DMS153 treated with DMSO at 0.1 percent for 48 hours (cell line): ENCODE data around the gene TPMT.

ENCODE experiments used
- DNase-seq: peaks from one replicate; lab custom pipeline; 2025; ENCODE audit not compliant: unreplicated experiment; lab: John Stamatoyannopoulos, UW

Gene TPMT

DNA sequence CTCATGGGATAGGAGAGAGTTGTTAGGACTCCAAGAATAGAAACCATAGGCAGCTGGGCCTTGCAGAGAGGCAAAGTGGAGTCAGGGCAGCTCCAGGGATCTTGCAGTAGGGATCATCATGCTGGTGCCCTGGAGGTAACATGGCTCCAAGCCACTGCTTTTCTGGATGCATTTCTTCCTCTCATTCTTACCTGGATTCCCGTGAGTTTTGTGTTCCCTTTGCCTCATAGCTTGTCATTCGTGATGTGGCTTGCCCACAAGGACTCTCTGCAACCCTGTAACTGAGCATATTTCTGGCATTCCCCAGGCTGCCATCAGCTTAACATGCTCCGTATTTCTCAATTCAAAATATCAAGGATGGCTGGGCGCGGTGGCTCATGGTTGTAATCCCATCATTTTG is 37.7 kb downstream of the TPMT start:
- DNase-seq: no peak

DNA sequence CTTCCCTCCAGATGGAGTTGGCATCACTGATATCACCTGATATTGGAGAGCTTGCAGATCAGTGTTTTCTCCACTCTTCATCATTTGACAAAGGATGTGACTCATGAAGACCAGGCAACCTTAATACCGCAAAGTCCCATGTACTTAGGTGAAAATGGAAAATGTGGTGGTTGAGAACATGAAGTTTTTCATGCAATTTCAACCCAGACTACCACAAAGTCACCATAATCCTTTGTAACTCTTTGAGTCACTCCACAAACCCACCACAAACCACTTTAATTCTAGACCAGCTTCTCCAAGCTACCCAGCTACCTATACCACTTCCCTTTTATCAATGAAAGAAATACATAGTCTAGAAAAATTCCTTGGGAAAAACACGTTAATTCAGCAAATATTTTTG is 39.5 kb downstream of the TPMT start:
- DNase-seq: no peak

DNA sequence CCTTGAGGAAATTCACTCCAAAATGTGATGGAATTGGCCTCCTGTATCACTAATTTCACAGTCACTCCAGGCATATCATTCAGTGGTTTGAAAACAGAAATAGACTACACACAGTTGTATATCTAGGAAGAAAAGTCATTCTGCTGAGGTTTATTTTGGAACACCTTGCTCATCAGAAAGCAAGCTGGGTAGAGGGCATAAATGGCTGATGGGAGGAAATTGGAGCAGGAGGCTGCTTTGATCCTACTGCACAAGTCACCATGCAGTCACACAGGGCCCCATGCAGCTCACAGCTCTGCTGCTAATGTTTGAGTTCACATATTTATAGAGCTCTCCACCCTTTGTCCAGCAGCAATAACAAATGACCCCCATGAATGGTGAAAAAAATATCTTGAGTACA is 44.7 kb downstream of the TPMT start:
- DNase-seq: no peak

DNA sequence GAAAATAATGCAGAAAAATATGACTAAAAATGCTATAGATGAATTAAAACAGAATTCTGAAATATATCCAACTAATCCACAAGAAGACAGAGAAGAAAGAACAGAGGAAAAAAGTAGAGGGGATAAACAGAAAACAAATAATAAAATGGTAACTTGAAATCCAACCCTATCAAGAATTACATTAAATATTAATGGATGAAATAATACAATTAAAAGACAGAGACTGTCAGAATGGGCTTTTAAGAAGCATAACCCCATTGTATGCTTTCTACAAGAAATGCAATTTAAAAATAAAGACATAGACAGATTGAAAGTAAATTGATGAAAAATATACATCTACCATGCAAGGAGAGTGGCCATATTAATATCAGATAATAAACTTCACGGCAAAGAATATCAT is 47.8 kb downstream of the TPMT start:
- DNase-seq: no peak

DNA sequence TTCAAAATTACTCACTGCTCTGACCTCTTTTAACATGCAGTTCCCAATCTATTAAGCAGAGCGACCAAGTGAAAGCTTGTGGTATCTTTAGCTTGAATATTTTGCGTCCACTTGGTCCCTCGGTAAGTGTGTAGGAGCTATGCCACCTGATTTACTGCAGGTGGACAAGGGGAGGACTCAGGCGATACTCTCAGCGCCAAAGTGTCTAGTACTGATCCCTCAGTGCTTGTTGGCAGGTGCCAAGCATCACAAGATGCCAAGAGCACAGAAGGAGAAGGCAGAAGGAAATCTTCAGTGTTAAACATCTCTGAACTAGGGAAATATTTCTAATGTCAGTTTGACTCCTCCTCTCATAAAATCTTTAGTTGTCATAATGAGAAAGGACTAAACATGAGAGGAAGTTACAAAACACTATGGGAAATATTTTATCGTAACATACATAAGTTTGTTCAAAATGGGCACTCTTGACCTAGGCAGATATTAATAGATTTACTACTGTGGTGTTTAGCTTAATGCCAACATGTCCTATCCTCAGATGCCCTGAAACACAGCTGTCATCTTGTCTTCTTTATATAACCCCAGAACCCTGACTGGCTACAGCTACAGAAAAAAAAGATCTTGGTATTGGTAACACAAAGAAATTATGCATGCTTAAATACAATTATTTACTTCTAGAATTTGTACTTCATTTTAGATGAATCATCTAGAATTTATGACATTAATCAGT is 51.9 kb downstream of the TPMT start:
- no peak for DNase-seq

DNA sequence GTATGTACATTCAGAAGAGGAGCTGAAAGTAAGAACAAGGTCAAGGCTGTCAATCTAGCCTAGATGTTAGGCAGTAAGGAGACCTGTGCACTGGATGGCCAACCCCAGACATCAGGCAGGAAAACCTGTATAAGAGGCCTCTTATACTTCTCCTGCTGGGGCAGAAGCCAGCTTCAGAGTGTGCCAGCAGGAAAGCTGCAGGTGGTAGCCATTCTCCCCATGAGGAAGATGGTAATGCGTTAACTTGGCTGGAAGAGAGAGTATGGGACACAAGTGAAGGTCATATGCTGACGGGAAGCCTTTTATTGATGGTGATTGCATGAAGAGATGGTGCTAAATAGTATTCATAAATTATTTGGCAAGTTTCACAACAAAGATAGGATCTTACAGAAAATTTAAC is 53.0 kb downstream of the TPMT start:
- no peak for DNase-seq

DNA sequence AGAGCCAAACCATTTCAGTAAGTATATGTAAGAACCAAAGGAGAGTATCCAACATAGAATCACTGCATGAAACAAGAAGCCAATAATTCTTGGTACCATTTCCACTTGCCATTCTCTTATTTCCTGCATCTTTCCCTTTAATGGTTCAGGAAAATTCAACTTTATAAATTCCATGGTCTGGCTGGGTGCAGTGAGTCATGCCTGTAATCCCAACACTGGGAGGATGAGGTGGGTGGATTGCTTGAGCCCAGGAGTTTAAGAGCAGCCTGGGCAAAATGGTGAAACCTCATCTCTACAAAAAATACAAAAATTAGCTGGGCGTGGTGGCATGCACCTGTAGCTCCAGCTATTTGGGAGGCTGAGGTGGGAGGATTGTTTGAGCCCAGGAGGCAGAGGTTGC is 53.6 kb downstream of the TPMT start:
- DNase-seq: no peak

DNA sequence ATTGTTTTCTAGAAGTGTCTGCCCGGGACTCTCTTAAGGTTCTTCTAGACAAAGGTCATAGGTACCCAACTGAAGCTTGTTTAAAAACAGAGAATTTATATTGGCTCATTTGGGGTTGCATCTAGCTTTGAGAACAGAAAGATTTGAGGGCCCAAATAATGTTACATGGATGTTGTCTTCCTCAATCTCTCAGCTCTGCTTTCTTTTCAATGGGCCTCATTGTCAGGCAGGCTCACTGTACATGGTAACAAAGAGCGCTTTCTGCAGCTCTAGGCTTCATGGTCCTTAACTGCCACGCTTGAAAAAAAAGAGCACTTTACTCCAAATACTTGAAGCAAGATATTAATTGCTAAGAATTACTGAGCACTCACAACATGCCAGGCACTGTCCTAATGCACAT is 54.6 kb downstream of the TPMT start:
- DNase-seq: no peak

DNA sequence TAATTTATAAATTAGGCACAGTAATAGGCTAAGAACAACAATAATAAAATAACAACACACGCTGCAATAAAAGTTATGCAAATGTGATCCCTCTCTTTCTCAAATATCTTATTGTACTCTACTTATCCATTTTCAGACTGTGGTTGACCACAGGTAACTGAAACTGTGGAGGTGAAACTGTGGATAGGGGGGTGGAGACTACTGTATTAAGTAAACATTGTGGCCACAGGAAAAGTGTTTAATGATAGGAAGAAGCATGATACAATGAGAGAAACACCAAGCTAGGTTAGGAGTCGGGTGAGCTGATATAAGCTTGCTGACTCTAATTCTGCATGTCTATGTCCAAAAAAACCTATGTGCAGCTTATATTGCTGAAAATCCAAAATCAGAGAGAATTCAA is 55.4 kb downstream of the TPMT start:
- DNase-seq: no peak

DNA sequence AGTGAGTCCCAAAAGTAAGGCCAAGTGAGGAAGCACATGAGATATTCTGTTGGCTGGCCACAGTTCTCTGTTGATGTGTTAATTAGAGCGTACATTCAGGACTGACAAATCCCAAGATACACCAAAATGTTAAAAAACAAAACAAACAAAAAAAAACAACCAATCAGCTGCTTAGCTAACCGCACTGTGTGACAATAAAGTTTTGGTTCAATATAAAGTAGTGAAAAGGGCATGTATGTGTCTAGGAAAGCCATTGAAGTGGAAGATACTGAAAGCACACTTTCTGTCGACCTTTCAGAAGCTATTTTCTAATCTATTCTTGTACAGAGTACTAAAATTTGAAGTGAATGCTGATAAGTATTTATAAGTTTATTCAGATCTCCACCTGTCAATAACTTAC is 58.5 kb downstream of the TPMT start:
- DNase-seq: no peak

DNA sequence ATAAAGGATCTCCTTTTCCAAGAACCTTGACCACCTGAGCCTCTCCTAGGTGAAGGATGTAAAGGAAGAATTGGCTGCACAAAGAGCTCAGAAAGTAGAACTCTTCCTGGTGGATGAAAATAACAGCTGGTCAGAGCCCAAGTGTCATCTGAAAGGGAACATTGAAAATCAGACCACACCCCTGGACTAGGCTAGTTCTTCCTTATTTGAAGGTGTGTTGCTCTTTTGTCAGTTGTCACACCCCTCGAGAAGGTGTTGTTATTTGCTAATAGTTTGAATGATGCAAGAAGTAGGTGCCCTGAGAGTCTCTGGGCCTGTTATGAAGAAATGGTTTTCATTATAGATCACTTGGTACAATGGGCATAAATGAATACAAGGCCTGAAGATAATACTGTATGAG is 63.5 kb downstream of the TPMT start:
- DNase-seq: no peak

DNA sequence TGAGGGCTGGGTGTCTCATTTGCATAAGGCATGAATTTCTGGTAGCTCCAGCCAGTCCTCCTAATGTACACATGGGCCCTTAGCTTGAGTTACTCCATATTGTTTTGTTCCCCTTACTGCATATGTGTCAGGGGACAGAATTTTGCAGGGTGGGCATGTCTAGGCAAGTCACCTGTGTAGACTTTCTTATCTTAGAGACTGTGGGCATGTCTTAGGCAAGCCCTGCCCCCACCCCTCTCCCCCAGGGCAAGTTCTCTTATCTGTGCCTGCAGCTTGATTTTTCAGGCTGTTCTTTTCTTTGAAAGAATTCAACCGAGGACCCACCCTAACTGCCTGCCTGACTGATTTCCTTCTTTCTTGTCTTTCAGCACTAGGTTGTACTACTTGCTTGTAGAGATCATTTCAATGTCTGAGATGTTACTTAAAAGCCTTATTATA is 64.5 kb downstream of the TPMT start:
- DNase-seq: no peak

DNA sequence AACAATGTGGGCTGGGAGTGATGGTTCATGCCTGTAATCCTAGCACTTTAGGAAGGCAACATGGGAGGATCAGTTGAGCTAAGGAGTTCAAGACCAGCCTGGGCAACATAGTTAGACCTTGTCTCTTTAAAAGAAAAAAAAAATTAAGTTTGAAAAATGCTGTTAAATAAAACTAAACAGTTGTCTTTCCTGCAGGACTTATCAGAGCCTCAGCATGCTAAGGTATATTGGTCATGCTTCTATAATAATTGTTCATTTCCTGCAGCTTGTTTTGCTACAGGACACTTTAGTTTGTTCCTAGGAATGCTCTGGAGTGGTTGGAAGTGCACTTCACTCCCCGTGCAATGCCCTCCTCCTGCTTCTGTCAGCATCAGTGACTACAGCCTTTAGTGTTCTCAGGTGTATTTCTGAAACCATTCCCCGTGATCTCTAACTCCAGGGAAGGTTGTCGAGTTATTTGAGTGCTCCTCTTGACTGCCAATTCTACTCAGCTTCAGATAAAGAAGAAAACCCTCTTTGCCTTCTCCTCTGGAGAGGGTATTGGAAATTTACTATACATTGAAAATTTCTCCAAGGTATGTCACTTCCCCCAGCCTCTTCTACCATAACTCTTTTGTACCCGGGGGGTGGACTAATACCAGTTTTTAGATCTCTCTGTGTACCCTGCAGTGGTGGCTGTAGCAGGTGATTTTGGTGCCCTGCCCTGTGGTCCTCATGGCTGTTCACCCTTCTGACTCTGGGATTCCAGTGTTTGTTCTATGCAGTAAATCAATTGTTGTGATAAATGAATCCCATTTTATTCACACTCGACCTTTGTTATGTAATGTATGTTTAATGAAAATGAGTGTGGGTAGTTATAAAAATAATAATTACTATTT is 66.2 kb downstream of the TPMT start:
- DNase-seq: no peak

DNA sequence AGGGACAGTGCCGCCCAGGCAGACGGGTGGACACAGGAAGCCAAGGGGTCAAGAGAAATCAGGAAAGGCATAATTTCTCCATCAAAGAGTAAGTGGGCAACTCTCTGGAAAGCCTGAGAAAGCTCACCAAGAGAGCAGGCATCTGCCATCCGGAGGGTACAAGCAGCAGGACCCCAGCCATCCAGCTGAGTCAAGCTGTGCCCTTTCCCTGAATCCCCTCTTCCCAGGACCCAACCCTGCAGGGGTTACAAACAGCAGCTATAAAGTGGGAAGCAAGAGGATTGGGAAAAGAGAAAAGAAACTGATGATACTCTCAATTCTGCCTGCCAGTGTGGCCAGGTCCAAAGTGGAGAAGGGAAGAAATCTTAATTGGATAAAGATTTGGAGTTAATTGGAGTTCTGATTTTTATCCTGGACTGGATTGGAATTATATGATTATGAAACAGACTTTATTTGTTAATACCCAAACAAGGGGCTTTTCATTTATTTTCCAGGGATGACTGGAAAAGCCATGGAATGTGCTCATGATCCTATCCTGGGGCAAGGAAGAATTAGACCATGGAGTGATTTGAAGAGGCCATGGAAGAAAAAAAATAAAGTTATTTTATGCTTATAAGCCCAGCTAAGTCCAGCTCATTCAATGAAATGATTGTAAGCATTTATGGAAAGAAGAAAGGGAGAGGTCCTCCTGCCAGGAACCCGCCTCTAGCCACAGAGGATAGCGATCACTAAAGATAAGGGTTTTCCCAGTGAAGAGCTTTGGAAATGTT is 67.3 kb downstream of the TPMT start:
- DNase-seq: no peak

DNA sequence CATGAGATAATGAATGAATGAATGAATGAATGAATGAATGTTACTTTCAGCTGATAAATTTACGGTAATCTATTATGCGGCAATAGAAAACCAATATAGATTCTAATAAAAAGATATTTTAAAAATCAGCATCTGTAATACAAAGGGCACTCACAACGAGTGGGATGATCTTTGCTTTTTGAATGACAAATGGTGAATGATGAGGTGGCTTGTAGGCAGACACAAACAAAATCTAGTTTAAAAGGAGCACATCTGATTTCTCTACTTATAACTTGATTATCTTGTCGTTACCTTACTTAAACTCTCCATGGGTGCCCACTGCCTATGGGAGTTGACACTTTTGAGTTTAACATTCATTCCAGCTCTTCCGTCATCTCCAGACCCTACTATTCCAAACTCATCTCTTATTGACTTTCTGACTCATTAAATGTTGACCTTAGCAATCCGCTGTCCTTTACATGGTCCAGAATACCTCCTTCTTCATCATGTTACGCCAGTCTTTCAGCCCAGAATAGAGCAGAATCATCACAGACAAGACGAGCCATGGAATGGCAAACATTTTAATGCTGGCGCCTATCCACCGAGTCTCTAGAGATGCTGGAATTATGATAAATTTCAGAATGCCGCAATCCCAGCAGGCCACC is 73.7 kb downstream of the TPMT start:
- no peak for DNase-seq

DNA sequence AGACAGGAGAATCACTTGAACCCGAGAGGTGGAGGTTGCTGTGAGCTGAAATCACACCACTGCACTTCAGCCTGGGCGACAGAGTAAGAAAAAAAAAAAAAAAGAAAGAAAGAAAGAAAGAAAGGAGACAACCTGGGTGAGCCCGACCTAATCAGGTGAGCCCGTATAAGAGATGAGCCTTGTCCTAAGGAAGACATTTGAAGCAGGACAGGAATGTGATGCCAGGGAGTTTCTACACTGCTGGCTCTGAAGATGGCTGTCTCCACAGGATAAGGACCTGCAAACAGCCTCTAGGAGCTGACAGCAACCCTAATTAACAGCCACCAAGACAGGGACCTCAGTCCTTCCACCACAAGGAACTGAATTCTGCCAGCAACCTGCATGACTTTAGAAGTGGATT is 74.3 kb downstream of the TPMT start:
- DNase-seq: no peak

DNA sequence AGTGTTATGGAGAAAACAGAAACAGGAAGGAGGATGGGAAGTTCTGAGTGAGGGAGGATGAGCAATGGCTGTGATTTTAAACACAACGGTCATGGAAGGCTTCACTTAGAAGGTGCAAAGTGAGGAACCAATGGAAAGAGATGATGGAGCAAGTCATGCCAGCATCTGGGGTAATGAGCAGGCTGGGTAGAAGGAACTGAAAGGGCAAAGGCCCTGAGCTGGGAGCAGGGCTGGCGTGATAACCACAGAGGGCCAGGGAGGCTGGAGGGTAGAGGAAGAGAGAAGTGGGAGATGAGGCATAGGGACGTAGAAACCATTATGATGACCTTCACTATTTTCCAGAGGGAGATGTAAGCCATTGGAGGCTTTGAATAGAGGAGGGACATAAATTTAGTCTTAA is 76.0 kb downstream of the TPMT start:
- DNase-seq: no peak
